Vagina (tissue), 2 donors: ENCODE data around the gene ANO2.

ENCODE experiments used
- CTCF ChIP-seq, 3 experiments: fragments of 450-650 bp in 2 of 3; fragments of 200-600 bp in 1 of 3; sonication (generic) in 1 of 3; IDR thresholded peaks; one replicate each; pipeline ENCODE4 v1.5.1; 2017 to 2019; ENCODE audit warnings: antibody characterized with exemption in 3 of 3, mild to moderate bottlenecking in 2 of 3, moderate library complexity in 2 of 3
- POLR2A ChIP-seq, 2 donors: fragments of 450-650 bp; IDR thresholded peaks; one replicate each; pipeline ENCODE4 v1.6.1; 2017; ENCODE audit warnings: antibody characterized with exemption in 2 of 2, mild to moderate bottlenecking in 2 of 2, moderate library complexity in 2 of 2
- POLR2AphosphoS5 ChIP-seq, 2 donors: sonication (generic); formaldehyde crosslinking; IDR thresholded peaks; one replicate each; pipeline ENCODE4 v1.9.0; 2017; ENCODE audit warnings: antibody characterized with exemption in 2 of 2, mild to moderate bottlenecking in 2 of 2, low read depth in 1 of 2; ENCODE audit not compliant: insufficient read depth in 1 of 2

GRCh38 chr12:5568325-5568981 lies 376.6 kb downstream of the ANO2 start:
- no peak for TF ChIP-seq POLR2A (IDR thresholded peaks at IDR 0.05)
- no peak for TF ChIP-seq CTCF (IDR thresholded peaks at IDR 0.05)
- no peak for TF ChIP-seq POLR2AphosphoS5 (IDR thresholded peaks at IDR 0.05; ENCODE audit: insufficient read depth in 1 of 2, low read depth in 1 of 2)
